PC-3 (cell line): ENCODE measurements around the gene CERK.

Experiments used
- CTCF ChIP-seq: fragments of 300-600 bp; sonication (generic); conservative IDR thresholded peaks from 2 replicates; pipeline ENCODE4 v1.5.1; 2017; ENCODE audit warnings: antibody characterized with exemption, low read depth, mild to moderate bottlenecking, low read length
- EZH2 ChIP-seq: fragments of 300-600 bp; sonication (generic); IDR thresholded peaks from one replicate; pipeline ENCODE4 v1.6.1; 2017; ENCODE audit warnings: antibody characterized with exemption, mild to moderate bottlenecking, low read length; ENCODE audit not compliant: unreplicated experiment

DNA sequence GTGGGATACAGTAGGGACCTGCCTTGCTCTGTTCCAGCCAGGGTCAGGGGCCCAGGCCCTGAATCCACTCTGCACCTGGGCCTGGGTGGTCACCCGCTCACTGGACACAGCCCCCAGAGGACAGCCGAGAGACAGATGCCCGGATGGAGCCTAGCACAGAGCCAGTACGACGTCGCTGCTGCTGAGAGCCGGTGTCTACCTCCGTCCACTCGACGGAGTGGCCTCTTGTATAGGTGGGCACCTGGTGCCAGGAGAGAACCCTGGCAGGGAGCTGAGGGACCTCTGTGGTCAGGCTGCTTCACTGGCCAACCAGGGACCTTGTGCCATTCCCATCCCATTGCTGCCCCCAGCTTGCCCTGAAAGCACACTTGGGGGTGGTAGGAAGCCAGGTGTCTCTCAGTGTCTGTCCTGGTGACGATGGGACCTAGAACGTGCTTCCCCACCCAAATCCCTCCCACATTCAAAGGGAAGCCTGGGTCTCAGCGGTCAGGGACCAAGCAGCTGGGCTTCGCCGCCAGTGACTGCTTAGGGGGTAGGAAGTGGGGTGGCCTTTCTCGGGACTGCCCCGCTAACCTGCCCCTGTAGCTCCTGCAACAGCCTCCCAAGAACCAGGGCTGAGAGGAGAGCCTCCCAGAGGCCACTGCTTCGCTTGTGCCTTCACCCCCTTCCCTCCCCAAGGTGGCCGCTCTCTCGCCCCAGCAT, 10.3 kb upstream of the CERK start:
- TF ChIP-seq CTCF (no peak), EZH2 (no peak)
